LNCAP (cell line): Measurements from ENCODE around the gene KRTAP5-3.
"Not testable (repeated sequence)": the region's sequence is repeated elsewhere in the genome, so short reads cannot be mapped to it uniquely, and the experiment has no call there.

ENCODE experiments used
- TF ChIP-seq, protein P1 (sequence below): fragments of 450-650 bp; IDR thresholded peaks from 2 replicates; pipeline ENCODE4 v1.5.1; 2017; ENCODE audit warnings: mild to moderate bottlenecking

Gene KRTAP5-3

GRCh38 chr11:1598816-1599215 is 9.4 kb downstream of the KRTAP5-3 start:
- TF ChIP-seq, protein P1, sequence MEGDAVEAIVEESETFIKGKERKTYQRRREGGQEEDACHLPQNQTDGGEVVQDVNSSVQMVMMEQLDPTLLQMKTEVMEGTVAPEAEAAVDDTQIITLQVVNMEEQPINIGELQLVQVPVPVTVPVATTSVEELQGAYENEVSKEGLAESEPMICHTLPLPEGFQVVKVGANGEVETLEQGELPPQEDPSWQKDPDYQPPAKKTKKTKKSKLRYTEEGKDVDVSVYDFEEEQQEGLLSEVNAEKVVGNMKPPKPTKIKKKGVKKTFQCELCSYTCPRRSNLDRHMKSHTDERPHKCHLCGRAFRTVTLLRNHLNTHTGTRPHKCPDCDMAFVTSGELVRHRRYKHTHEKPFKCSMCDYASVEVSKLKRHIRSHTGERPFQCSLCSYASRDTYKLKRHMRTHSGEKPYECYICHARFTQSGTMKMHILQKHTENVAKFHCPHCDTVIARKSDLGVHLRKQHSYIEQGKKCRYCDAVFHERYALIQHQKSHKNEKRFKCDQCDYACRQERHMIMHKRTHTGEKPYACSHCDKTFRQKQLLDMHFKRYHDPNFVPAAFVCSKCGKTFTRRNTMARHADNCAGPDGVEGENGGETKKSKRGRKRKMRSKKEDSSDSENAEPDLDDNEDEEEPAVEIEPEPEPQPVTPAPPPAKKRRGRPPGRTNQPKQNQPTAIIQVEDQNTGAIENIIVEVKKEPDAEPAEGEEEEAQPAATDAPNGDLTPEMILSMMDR, result no peak

DNA sequence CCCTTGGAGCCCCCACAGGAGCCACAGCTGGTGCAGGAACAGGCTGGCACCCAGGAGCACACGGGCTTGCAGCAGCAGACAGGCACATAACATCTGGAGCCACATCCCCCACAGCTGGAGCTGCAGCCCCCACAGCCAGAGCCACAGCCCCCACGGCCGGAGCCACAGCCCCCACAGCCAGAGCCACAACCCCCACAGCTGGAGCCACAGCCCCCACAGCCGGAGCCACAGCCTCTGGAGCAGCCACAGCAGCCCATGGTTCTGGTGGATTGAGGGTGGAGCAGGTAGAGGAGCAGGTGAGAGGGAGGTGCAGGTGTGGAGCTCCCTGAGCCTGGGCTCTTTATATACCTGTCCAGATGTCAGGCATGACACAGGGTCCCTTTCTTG is 10.3 kb downstream of the KRTAP5-3 start, which contains the start of gene KRTAP5-2:
Gene KRTAP5-2 (minus strand): TSS at position 301 of the 387 bp plus-strand sequence. CDS start 44 bp downstream, at position 257.
- TF ChIP-seq, protein P1, result no peak

- TF ChIP-seq, protein P1, result no peak
These were observed 10.8 kb downstream of the KRTAP5-3 start for GRCh38 chr11:1597331-1597993.

DNA sequence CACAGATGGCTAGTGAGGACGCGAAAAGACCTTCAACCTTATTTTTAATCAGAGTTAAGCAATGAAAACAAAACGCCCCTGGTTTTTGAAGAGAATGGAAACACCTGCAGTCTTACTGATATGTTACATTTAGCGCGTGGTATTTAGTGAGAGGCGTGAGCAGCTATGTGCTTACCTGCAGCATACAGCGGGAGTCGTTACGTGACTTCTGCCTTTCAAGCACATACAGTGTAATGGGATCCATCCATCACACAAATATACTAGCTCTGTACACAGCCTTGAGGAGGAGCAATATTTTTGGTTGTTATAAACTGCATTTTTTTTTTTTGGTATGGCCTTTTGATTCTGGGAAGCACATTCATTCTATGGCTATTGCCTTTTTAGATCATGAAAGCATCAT is 15.6 kb downstream of the KRTAP5-3 start:
- TF ChIP-seq, protein P1, result no peak

DNA sequence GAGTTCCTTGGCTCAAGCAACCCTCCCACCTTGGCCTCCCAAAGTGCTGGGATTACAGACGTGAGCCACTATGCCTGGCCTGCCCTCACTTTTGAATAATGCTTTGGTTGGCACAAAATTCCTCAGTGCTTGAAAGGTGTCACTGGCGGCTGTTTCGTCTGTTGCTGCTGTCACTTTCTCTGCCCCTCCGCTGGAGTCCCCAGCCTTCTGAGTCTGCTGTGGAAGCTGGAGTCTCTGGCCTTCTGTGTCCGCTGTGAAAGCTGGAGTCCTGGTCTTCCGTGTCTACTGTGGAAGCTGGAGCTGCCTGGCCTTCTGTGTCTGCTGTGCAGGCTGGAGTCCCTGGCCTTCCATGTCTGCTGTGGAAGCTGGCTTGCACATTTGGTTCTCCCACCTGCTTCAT is 18.3 kb downstream of the KRTAP5-3 start:
- TF ChIP-seq, protein P1, result no peak

DNA sequence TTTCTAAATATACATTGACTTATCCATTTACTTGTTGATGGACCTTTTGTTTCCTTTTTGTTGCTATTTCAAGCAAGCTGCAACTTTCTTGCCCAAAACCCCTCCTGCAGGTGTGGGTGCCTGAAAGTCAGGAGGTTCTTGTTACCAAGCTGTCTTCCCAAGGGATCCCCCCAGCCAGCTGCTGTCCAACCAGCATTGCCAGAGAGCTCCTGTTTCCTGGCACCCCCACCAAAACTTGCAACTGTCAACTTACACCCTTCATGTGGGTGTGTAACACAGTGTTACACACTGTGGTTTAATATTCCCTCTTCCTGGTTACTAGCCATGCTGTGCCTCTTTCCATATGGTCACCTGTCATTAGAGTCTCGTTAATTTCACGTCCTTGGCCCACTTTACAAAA is 21.6 kb downstream of the KRTAP5-3 start:
- TF ChIP-seq, protein P1, result no peak

- TF ChIP-seq, protein P1, result not testable (repeated sequence)
These were observed 23.4 kb downstream of the KRTAP5-3 start, which contains the start of gene KRTAP5-1 for GRCh38 chr11:1584661-1585370. Gene KRTAP5-1, minus strand, starts transcription at chr11:1585283. Its CDS starts 34 bp downstream, at chr11:1585249.
